Measurements from ENCODE around the gene ADGRF3.

DNA sequence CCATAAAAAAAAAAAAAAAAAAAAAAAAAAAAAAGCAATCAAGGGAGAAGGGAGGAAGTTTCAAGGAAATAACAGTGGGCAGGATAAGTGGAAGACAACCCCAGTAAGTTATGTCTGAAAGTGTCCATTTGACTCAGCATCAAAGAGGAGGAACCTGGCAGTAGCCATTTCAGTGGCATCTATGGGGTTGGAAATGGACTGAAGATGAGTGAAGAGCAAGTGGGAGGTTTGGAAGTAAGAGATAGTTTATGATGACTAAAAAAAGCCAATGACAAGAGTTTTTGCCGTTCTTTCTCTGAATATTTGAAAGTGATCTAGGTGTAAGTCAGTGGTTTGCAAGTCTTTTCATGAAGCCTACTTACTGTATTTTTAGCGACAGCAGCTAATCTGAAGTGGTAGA is 9.9 kb downstream of the ADGRF3 start:
- TF ChIP-seq CTCF (IDR thresholded peaks at IDR 0.05) (no peak), EZH2 (IDR thresholded peaks at IDR 0.05; ENCODE audit: borderline replicate concordance, insufficient read depth, low read depth, low read length, poor library complexity, severe bottlenecking) (no peak)
